ENCODE data around the gene GPR137B.

The GPR137B gene

DNA sequence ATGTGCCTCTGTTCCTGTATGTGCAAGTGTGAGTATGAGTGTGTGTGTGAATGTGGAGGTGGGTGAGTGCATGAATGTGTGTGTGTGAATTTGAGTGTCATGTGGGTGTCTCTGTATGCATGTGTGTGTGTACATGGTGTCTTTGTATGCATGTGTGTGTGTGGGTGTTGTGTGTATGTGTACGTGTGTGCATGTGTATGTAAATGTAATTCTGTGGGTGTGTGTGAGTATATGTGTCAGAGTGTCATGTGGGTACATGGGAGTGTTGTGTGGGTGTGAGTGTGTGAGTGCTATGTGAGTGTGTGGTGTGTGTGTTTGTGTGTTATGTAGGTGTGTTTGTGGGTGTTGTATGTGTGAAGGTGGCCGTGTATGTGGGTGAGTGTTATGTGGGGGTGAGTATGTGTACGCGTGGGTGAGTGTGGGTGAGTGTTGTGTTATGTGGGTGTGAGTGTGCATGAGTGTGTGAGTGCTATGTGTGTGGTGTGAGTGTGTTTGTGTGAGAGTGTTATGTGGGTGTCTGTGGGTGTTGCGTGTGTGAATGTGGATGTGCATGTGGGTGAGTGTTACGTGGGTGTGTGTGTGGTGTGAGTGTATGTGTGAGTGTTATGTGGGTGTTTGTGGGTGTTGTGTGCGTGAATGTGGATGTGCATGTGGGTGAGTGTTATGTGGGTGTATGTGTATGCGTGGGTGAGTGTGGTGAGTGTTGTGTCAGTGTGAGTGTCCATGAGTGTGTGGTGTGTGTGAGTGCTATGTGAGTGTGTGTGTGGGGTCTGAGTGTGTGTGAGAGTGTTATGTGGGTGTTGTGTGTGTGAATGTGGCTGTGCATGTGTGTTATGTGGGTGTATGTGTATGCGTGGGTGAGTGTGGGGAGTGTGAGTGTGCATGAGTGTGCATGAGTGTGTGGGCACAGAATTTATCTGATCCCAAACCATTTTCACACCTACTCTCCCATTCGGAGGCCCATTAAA, 40.8 kb upstream of the GPR137B start:
- TF ChIP-seq, protein P1, sequence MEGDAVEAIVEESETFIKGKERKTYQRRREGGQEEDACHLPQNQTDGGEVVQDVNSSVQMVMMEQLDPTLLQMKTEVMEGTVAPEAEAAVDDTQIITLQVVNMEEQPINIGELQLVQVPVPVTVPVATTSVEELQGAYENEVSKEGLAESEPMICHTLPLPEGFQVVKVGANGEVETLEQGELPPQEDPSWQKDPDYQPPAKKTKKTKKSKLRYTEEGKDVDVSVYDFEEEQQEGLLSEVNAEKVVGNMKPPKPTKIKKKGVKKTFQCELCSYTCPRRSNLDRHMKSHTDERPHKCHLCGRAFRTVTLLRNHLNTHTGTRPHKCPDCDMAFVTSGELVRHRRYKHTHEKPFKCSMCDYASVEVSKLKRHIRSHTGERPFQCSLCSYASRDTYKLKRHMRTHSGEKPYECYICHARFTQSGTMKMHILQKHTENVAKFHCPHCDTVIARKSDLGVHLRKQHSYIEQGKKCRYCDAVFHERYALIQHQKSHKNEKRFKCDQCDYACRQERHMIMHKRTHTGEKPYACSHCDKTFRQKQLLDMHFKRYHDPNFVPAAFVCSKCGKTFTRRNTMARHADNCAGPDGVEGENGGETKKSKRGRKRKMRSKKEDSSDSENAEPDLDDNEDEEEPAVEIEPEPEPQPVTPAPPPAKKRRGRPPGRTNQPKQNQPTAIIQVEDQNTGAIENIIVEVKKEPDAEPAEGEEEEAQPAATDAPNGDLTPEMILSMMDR (IDR thresholded peaks at IDR 0.05): no peak

DNA sequence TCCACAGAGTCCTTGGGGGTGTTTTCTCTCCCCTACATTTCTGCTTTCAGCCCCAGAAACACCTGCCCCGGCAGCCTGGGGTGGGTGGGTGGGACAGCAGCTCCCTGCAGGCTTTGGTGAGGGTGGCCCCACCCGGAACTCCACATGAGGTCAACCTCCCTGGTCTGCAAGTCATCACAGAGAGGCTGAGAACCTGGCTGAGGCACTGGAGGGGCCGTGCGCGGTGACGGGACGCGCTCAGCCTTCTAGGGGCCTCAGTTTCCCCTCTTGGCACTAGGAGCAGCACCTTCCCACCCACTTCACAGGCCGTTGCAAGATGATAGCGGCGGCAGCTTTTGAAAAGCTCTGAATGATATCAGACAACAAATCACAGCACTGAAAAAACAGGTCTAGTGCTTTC, 39.7 kb upstream of the GPR137B start:
- TF ChIP-seq, protein P1 (IDR thresholded peaks at IDR 0.05): no peak

DNA sequence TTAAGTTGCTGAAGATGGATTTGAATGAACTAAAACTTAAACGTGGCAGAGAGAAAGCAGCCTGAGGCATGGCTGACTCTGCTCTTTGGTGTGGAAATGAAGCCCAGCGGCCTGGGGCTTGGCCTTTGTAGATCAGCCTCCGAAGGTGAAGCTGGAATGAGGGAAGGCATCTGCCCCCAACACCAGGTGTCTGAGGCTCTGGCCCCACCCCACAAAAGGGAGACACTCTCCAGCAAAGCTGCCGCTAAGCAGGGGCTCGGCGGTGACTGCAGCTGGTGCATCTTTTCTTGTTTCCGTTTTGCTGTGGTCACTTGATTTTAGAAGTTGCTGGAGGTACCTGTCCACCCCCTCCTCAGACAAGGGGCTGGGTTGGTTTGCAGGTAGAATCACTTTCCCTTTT, 39.3 kb upstream of the GPR137B start:
- TF ChIP-seq, protein P1 (IDR thresholded peaks at IDR 0.05): no peak

DNA sequence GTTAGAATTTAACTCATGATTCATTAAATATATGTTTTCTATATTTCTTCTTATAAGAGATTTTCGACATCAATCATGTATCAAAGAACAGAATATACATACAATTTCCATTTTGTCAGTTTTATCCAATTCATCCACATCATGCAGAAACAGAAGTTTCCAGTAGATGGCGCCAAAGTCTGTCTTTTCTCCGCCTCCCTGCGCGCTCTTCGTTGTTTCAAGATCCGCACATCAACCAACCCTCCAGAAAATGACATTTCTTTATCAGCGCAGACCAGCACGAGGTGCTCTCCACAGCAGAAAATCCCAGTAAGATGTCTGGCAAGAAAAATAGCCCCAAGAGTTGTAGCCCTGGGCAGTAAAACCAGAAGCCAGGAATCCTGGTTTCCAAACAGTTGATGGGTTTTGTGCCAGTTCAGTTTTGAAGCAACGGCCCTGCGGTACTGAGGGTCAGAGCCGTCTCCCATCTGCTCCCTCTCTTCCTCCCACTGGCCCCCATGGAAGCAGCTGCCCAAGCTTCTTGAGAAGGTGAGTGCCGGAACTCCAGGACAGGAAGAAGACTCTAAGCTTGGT, 38.6 kb upstream of the GPR137B start:
- TF ChIP-seq, protein P1 (IDR thresholded peaks at IDR 0.05): peak; percentile 88

DNA sequence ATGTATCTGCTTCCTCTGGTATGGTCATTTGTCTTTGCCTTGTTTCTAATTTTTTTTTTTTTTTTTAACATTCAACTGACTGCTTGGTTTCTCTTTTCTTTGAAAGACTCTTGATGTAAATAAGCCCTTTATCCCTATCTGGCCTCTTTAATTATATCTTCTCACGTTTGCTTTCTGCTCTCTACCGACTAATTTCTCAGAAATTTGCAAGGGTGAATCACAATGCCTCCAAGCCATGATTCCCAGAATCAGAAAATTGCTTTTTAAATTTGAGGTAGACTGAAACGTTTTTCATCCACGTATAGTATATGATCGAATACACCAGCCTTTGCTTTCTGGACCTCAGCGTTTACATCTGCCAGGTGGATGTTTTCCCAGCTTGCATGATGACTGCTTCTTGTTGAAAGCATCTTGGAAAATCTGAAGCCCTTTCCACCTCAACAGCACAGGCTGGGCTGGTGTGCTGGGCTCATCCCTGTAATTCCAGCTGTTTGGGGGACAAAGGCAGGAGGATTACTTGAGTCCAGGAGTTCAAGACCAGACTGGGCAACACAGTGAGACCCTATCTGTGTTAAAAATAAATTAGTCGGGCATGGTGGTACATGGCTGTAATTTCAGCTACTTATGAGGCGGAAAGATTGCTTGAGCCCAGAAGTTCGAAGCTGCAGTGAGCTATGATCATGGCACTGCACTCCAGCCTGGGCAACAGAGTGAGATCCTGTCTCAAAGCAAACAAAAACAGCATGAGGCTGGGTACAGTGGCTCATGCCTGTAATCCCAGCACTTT, 35.0 kb upstream of the GPR137B start:
- TF ChIP-seq, protein P1 (IDR thresholded peaks at IDR 0.05): no peak

DNA sequence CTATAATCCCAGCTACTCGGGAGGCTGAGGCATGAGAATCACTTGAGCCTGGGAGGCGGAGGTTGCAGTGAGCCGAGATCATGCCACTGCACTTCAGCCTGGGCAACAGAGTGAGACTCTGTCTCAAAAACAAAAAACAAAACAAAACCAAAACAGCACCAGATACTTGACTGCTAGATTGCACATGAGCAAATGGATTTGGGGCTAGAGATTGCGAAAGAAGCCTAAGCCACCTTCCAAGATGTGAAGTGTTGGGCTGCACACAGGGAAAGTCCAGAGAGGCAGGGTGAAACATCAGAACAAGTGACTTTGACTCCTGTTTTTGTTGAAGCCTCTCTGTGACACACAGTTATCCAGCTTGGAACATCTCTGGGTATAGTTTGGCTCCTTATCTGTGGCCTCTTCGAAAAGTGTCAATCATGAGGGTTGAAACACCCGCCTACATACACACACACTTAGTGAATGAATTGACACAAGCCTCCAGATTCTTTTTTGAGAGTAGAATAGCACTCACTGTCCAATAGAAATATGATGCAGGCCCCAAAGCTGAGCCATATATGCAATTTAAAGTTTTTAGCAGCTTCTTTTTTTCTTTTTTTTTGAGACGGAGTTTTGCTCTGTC, 34.2 kb upstream of the GPR137B start:
- TF ChIP-seq, protein P1 (IDR thresholded peaks at IDR 0.05): no peak

DNA sequence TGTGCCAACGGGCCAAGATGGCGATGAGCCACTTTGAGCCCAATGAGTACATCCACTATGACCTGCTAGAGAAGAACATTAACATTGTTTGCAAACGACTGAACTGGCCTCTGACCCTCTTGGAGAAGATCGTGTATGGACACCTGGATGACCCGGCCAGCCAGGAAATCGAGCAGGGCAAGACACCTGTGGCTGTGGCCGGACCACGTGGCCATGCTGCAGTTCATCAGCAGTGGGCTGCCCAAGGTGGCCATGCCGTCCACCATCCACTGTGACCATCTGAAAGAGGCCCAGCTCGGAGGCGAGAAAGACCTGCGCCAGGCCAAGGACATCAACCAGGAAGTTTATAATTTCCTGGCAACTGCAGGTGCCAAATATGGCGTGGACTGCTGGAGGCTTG, 32.2 kb upstream of the GPR137B start:
- TF ChIP-seq, protein P1 (IDR thresholded peaks at IDR 0.05): no peak

All from LNCAP (cell line).